ENCODE results near the gene DYNC1I2.

DYNC1I2 gene

DNA sequence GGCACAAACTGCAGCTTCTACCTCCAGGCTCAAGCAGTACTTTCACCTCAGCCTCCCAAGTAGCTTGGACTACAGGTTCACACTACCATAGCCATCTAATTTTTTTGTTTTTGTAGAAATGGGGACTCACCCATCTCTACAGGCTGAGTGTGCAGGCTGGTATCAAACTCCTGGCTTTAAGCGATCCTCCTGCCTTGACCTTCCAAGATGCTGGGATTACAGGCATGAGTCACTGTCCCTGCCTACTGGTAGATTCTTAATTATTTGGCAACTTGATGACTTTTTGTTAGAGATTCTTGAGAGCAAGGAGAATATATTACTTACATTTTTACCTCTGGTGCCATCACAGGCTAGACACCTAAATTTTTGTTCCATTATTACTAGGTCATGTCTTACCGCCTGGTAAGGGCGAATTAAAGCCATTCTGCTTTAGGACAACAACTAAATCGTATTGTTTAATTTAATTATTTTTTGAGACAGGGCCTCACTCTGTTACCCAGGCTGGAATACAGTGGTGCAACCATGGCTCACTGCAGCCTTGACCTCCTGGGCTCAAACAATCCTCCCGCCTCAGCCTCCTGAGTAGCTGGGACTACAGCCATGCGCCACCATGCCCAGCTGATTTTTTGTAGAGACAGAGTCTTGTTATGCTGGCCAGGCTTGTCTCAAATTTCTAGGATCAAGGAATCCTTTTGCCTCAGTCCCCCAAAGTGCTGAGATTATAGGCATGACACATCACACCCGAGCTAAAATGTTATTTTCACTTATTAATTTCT is 15.7 kb downstream of the DYNC1I2 start:
- H3K4me1 ChIP-seq = peaks cover 13% of the 10 kb centered on the region
- H3K4me3 ChIP-seq = no peak overlapping the region
- no peaks in the 10 kb centered on the region for H3K27me3 ChIP-seq (ENCODE audit: low read depth)
- no peak for DNase-seq (ENCODE audit: low spot score in 2 of 2)
- H3K36me3 ChIP-seq (replicated peaks) = peaks cover 2% of the 10 kb centered on the region; the same call in 1 of the 2 replicates
- in situ Hi-C loops (cut with MboI; ENCODE audit: low sequenced_read_pairs) = loop anchor here (10.0 to 25.0 kb wide), 2 partner anchors 402 to 759 kb away; partner anchors contain the start of gene DLX2
- H3K9me3 ChIP-seq = no peaks in the 10 kb centered on the region

DNA sequence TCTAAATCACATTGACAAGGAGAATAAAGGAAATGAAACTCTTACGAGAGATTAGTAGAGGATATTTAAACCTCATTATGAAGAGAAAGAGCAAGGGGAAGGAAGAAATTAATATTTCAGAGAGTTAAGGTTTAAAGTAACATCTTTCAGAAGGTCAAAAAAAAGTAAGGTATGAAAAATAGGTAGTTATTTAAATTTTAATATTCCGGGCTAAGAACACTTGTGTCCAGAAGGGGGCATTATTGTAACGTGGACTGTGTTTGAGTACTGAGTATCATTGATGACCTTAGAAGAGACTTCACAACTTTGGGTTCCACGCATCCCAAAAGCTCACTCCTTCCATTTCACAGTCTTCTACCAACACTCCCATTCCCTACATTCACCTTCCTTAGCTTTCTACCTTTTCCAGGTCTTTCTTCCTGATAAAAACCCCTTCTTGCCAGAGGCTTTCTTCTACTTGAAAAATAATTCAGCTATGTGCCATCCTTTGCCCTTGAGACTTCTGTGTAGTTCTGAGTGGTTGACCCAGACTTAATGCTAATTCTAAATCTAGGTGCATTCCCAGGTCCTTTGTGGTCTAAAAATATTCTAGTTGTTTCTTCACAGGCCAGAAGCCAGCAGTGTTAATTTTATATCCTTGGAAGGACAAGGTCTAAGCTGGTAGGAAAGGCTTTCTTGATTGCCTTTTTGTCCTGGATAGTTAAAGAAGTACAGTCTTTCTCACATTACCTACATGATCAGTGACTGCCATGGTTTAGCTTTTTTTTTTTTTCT is 16.5 kb downstream of the DYNC1I2 start:
- peak in 1 of 2 experiments; percentile 48 for DNase-seq (ENCODE audit: low spot score in 2 of 2)
- in situ Hi-C loops (cut with MboI; ENCODE audit: low sequenced_read_pairs) = loop anchor here (10.0 to 25.0 kb wide), 2 partner anchors 401 to 759 kb away; partner anchors contain the start of gene DLX2
- no peaks in the 10 kb centered on the region for H3K27me3 ChIP-seq (ENCODE audit: low read depth)
- H3K4me1 ChIP-seq = peaks cover 13% of the 10 kb centered on the region
- no peaks in the 10 kb centered on the region for H3K36me3 ChIP-seq (replicated peaks)
- no peaks in the 10 kb centered on the region for H3K9me3 ChIP-seq
- no peak overlapping the region for H3K4me3 ChIP-seq

DNA sequence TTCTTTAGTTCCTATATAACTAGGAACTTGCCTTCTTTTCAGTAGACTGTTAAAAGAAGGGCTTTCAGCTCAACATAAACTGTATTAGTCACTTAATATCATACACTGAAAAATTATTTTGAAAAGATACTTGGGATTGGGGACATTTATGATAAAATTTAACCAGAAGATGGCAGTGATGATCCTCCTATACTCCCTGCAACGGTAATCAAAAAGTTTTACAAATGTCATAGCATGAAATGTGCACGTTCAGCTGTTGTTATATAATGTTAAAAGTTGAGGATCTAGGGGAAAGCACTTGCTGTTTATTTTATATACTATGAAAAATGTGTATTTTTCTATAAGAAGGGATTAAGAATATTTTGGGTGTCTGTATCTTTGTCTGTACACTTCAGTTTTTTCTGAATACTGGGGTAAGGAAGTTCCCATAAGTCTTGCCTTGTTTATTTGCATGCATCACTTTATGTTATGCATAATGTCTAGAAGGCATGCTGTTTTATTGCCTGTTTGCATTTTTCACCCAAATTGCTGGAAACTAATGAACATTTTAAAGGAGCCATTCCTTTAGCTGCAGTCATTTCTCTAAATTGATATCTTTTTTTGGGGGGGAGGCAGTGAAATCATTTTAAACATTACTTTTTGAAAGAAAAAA is 19.0 kb downstream of the DYNC1I2 start:
- H3K36me3 ChIP-seq (replicated peaks) = 0 out of 2 replicates have a peak, but pooled peaks cover 3% of the 10 kb centered on the region
- in situ Hi-C loops (cut with MboI; ENCODE audit: low sequenced_read_pairs) = loop anchor here (10.0 to 25.0 kb wide), 2 partner anchors 399 to 756 kb away; partner anchors contain the start of gene DLX2
- no peaks in the 10 kb centered on the region for H3K27me3 ChIP-seq (ENCODE audit: low read depth)
- peaks cover 13% of the 10 kb centered on the region for H3K4me1 ChIP-seq
- H3K4me3 ChIP-seq = no peak overlapping the region
- DNase-seq (ENCODE audit: low spot score in 2 of 2) = peak in 1 of 2 experiments; percentile 39
- no peaks in the 10 kb centered on the region for H3K9me3 ChIP-seq

DNA sequence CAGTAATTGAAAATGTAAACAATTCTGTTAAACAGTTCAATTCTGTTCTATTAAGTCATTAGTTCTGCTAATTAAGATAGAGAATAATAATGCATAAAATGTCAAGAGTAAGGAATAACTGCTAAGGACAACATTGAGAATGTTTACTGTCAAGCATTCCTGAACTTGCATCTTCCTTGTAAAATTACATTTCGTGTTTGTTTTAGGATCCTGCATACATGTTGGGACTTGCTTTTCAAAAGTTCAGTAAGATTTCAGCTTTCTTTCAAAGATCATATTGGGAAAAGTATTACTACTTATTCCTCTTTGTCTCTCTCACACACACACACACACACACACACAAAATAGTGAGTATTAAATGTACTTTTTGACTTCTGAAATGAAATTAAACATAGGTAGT is 20.5 kb downstream of the DYNC1I2 start:
- Histone ChIP-seq H3K9me3 (no peaks in the 10 kb centered on the region), H3K27me3 (ENCODE audit: low read depth) (no peaks in the 10 kb centered on the region), H3K36me3 (replicated peaks) (0 out of 2 replicates have a peak, but pooled peaks cover 3% of the 10 kb centered on the region), H3K4me3 (no peak overlapping the region), H3K4me1 (no peaks in the 10 kb centered on the region)
- no peak for DNase-seq (ENCODE audit: low spot score in 2 of 2)
- in situ Hi-C loops (cut with MboI; ENCODE audit: low sequenced_read_pairs) = loop anchor here (10.0 to 25.0 kb wide), 2 partner anchors 397 to 755 kb away; partner anchors contain the start of gene DLX2

DNA sequence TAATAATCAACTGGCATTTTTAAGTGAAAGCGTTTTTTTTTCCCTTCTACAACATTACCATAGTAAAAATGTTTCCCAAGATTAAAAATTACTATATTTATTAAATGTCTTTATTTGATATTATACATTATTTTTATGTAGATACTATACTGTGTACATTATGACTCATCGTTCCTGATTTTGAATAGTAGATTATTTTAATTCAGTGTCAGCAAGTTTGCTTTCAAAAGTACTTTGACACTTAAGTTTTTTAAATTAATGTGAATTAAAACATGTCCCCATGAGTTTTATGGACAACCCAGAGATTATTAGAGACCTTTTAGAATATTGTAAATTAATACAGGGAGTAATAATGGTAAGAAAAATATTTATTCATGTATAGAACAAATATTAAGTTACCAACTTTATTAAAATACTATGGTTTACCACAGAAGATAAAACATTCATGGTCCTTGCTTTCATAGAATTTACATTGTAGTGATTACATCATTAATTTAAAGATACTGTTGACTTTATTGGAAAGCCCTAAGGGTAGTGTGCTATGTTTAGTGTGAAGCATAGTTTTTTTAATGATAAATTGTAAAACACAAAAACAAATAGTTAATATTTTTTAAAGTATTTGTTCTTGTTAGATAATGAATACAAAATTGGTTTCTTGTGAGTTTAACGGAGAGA is 21.9 kb downstream of the DYNC1I2 start:
- Histone ChIP-seq H3K27me3 (ENCODE audit: low read depth) (no peaks in the 10 kb centered on the region), H3K36me3 (replicated peaks) (0 out of 2 replicates have a peak, but pooled peaks cover 3% of the 10 kb centered on the region), H3K9me3 (no peaks in the 10 kb centered on the region), H3K4me3 (no peak overlapping the region), H3K4me1 (no peaks in the 10 kb centered on the region)
- no peak for DNase-seq (ENCODE audit: low spot score in 2 of 2)
- in situ Hi-C loops (cut with MboI; ENCODE audit: low sequenced_read_pairs) = loop anchor here (10.0 to 25.0 kb wide), 2 partner anchors 396 to 753 kb away; partner anchors contain the start of gene DLX2

DNA sequence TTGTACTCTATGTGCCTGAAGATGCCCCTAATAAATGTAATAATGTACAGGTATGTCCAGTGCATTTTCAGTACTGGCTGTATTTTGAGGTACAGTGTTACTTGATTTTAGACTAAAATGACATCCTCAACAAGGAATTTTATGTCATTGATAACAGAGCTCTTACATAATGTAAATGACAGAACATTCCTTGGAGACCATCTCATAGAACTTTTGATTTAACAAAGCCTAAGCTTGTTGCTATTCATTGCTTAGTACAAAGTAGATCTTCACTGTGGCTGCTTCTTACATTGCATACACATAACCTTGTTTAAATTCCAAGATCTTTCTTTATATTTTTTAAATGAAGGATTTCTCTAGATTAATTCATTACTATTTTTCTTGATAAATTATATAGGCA is 24.1 kb downstream of the DYNC1I2 start:
- DNase-seq (ENCODE audit: low spot score in 2 of 2) = no peak
- Histone ChIP-seq H3K27me3 (ENCODE audit: low read depth) (no peaks in the 10 kb centered on the region), H3K36me3 (replicated peaks) (peaks cover 11% of the 10 kb centered on the region; the same call in 1 of the 2 replicates), H3K4me3 (no peak overlapping the region), H3K4me1 (no peaks in the 10 kb centered on the region), H3K9me3 (no peaks in the 10 kb centered on the region)
- in situ Hi-C loops (cut with MboI; ENCODE audit: low sequenced_read_pairs) = loop anchor here (25.0 kb wide), 1 partner anchor 751 kb away; no protein-coding TSS in a partner anchor

DNA sequence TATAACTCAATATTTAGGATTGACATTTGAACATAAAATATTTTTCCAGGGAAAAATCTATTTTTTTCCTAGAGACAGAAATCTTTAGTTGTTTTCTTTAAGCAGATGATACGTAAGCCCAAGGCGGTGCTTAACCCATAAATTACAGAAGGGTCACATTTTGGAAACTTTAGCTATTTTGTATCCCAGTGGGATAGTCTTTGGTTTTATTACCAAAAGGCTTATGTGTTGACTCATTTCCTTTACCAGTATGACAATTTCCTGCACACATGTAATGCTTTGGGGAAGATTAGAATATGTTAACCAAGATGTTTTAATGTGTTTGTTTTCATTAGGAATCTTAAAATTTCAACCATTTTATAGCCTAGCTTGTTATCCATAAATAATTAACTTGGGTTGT is 24.8 kb downstream of the DYNC1I2 start:
- H3K4me1 ChIP-seq = no peaks in the 10 kb centered on the region
- DNase-seq (ENCODE audit: low spot score in 2 of 2) = no peak
- no peaks in the 10 kb centered on the region for H3K9me3 ChIP-seq
- no peaks in the 10 kb centered on the region for H3K27me3 ChIP-seq (ENCODE audit: low read depth)
- in situ Hi-C loops (cut with MboI; ENCODE audit: low sequenced_read_pairs) = loop anchor here (25.0 kb wide), 1 partner anchor 750 kb away; no protein-coding TSS in a partner anchor
- H3K4me3 ChIP-seq = no peak overlapping the region
- H3K36me3 ChIP-seq (replicated peaks) = peaks cover 14% of the 10 kb centered on the region; the same call in 1 of the 2 replicates

DNA sequence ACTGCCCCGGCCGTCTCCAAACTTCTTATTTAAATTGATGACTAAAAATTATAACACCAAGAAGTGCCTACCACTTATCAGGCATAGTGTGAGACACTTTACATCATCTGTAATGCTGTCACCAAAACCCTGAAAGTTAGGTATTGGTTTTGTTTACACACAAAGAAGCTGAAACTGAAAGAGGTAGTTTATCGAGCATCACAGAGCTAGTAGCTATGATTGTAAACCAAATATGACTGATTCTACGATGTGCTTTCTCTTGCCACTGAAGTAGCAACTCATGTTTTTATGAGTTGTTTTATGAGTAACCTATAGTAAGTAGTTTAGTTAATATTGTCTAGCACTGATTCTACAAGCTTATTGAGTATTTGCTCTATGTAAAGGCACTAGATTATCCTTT is 31.5 kb downstream of the DYNC1I2 start:
- peaks cover 2% of the 10 kb centered on the region; the same call in 1 of the 2 replicates for H3K4me1 ChIP-seq
- H3K9me3 ChIP-seq = no peaks in the 10 kb centered on the region
- H3K4me3 ChIP-seq = no peak overlapping the region
- H3K27me3 ChIP-seq (ENCODE audit: low read depth) = no peaks in the 10 kb centered on the region
- DNase-seq (ENCODE audit: low spot score in 2 of 2) = no peak
- in situ Hi-C loops (cut with MboI; ENCODE audit: low sequenced_read_pairs) = loop anchor here (25.0 kb wide), 1 partner anchor 744 kb away; no protein-coding TSS in a partner anchor
- H3K36me3 ChIP-seq (replicated peaks) = peaks cover 20% of the 10 kb centered on the region

DNA sequence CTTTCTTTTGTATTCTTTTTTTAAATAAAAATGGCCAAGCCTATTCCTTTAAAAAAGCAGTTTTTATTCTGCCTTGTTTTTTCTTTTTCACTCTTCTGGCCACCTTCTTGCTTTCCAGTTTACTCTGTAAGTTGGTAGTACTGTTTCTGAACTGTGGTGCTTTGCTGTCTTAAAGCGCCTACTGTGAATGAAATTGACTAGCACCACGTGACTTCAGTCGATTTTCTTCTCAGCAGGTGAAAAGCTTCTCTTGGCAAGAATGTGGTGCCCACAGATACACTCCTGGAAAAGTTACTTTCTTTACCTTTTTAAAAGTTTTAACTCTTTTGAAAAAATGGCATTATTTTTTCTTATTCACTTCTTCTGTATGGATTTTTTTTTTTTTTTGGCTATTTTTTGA is 32.4 kb downstream of the DYNC1I2 start:
- H3K36me3 ChIP-seq (replicated peaks) = peaks cover 20% of the 10 kb centered on the region

DNA sequence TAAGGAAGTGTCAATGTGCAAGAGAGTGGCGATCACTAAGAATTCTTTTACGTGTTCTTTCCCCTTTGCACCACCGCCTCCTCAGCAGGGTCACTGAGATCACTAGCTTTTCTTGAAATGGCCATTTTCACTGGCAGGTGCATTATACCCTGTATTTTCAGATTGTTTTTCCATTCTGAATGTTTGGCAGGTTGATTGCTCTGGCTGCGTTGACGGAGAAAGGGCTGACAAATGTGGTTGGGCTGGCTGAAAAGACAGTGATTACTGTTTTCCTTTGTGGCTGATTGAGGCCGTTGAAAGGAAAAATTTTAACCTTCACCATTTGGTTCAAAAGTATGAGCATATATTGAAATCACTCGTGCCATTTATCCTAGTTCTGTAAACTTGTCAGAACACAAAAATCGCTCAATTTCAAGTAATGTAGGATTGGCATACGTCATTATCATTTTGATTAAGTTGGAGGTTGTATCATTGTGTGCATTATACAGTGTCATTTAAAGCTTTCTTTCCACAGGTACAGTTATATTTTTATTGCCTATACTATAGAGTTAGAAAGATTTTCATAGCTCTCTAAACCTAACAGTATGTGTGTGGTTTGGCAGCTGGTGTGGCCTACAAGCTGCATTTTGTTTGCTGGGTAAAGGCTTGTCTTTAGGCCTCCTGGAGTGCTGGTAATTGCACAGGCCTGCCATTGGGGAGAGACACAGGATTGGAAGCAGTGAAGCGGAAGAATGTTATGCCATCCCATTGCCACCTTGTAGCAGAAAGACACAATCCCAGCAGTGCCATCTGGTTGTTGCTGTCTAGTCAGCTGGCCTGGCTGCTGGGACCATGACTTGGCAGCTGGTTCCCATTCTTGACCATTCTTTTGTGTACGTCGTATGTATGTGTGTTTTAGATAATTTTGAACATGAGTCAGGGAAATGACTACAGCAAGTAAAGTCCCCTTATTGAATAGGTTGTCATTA is 36.7 kb downstream of the DYNC1I2 start:
- Histone ChIP-seq H3K4me3 (no peak overlapping the region), H3K36me3 (replicated peaks) (peaks cover 12% of the 10 kb centered on the region), H3K27me3 (ENCODE audit: low read depth) (no peaks in the 10 kb centered on the region), H3K9me3 (no peaks in the 10 kb centered on the region), H3K4me1 (peaks cover 17% of the 10 kb centered on the region)
- DNase-seq (ENCODE audit: low spot score in 2 of 2) = peak in 1 of 2 experiments; percentile 15
- in situ Hi-C loops (cut with MboI; ENCODE audit: low sequenced_read_pairs) = loop anchor here (25.0 kb wide), 1 partner anchor 738 kb away; no protein-coding TSS in a partner anchor

More for the DNA sequence above, 32.4 kb downstream of the DYNC1I2 start:
- no peak for DNase-seq (ENCODE audit: low spot score in 2 of 2)
- Histone ChIP-seq H3K27me3 (ENCODE audit: low read depth) (no peaks in the 10 kb centered on the region), H3K4me1 (peaks cover 2% of the 10 kb centered on the region; the same call in 1 of the 2 replicates), H3K9me3 (no peaks in the 10 kb centered on the region), H3K4me3 (no peak overlapping the region)
- in situ Hi-C loops (cut with MboI; ENCODE audit: low sequenced_read_pairs) = loop anchor here (25.0 kb wide), 1 partner anchor 743 kb away; no protein-coding TSS in a partner anchor

DNA sequence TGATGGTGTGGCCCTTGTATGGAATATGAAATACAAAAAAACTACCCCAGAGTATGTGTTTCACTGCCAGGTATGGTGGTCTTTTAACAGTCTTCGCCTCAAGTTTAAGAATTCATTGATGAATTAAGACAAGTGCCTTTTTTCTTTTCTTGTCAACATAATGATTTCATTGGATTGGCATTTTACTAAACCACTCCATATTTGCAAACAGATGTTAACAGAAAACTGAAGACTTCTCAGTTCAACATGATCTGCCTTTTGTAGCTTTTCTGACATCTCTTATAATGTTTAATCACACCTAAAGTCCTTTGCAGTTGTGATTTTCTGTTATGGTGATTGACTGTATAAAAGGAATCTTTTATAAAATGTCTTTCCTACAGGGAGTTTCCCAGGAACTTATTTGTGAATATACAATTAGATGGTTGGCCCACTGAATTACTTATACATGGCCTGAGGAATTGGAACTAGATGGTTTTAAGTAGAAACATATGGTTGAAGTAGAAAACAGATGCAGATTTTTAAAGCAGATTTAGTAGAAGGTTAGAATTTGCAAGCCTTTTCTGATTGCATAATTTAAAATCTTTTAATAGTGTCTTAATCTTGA is 39.7 kb downstream of the DYNC1I2 start:
- no peaks in the 10 kb centered on the region for H3K27me3 ChIP-seq (ENCODE audit: low read depth)
- DNase-seq (ENCODE audit: low spot score in 2 of 2) = peak in 1 of 2 experiments; percentile 61
- H3K36me3 ChIP-seq (replicated peaks) = peaks cover 19% of the 10 kb centered on the region
- H3K9me3 ChIP-seq = no peaks in the 10 kb centered on the region
- in situ Hi-C loops (cut with MboI; ENCODE audit: low sequenced_read_pairs) = no loop called here
- H3K4me1 ChIP-seq = peaks cover 17% of the 10 kb centered on the region
- H3K4me3 ChIP-seq = no peak overlapping the region

Measured in HAP-1 (cell line).